ENCODE measurements around the gene PAOX.

Gene PAOX

DNA sequence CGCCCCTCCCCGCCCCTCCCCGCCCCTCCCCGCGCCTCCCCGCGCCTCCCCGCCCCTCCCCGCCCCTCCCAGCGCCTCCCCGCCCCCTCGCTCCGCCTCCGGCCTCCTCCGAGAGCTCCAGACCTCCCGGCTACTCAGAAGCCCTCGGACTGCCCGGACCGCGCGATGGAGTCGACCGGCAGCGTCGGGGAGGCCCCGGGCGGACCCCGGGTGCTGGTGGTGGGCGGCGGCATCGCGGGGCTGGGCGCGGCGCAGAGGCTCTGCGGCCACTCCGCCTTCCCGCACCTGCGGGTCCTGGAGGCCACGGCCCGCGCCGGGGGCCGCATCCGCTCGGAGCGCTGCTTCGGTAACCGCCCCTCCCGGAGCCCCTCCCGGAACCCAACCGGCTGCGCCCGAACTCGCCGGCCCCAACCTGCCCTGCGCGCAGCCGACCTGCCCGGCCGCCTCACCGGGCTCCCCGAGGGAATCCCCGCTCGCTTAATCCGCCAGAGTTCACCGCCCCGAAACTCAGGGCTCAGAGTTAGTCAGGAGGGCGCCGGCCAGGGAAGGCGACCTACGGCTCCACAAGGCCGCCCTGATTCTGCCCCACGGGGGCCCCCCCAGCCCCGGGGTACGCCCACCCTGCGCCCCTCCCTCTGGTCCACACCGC, at the start of gene PAOX:
PAOX (plus strand) TSS at position 111 of the 649 bp plus-strand sequence; CDS start at position 166, 55 bp downstream.
- DNase-seq: peak; percentile 6

GRCh38 chr10:133329491-133330202, 49.4 kb upstream of the PAOX start:
- DNase-seq: peak; percentile 69

DNA sequence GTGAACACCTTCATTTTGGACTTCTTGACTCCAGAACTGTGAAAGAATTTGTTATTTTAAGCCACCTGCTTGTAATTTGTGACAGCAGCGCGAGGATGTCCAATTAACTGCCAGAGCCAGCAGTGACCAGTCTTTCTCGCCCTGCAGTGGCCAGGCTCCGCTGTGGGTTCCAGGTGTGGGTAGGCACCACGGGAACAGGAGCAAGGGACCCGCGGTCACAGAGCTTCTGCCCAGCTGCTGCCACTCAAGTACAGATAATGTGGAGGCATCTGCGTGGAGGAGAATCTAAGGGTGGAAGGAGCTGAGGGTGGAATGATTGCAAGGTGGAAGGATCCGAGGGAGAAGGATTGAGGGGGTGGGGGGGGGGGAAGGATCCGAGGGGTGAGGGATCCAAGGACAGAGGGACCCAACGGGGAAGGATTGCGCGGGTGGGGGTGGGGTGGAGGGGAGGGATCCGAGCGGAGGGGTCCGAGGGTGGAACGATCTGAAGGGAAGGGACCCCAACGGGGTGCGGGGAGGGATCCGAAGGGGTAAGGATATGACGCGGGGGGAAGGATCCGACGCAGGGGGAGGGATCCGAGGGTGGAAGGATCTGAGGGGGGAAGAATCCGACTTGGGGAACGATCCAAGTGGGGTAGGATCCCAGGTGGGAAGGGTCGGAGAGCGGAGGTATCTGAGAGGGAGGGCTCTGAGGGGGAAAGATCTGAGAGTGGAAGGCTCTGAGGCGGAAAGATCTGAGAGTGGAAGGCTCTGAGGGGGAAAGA, 45.9 kb upstream of the PAOX start:
- DNase-seq: no peak

- DNase-seq: no peak
Measured at GRCh38 chr10:133334503-133335245, 44.4 kb upstream of the PAOX start.

GRCh38 chr10:133335246-133336117, 43.6 kb upstream of the PAOX start:
- no peak for DNase-seq

DNA sequence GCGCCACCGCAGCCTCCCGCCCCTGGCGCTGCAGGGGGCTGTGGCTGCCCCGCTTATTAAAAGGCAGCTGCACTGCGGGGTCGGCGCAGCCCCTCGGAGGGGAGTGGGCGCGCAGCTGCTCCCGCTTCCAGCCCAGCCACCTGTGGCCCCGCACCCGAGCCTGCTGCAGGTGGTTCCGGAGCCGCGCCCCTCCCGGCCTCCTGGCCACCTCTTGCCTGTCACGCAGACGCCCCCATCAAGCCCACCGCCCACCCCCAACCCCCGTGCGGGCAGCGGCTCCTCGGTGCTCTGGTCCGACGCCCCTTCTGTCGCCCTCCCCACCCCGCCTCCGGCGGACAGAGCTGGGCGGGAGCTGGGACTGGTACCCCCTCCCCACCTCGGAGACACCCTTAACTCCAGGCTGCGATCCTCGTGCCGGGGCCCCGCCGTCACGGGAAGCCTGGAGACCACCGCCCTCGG, 42.9 kb upstream of the PAOX start:
- no peak for DNase-seq

DNA sequence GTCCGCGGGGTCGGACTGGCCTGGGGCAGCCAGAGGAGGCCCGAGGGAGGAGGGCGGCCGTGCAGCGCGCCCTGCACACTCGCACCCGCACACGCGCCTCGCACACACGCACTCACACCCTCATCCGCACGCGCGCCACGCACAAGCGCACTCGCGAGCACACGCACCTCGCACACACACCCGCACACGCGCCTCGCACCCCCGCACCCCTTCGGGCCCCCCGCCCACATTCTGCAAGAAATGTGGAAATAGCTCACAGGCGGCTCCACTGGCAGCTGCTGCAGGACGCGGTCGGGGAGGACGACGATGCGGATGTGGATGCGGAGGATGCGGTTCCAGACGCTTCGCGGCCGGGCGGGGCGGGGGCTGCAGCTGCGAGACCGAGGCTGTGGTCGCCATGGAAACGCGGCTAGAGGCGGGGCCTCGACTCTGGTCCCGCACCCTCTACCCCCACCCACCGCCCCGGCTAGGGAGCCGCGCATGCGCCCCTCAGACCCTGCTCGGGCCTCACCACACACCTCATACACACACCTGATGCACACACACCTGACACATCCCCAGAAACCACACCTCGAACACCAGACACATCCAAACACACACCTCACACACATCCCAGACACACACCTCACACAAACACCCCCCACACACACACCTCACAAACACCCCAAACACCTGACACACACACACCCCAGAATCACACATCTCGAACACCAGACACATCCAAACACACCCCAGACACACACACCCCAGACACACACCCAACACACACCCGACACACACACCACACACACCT, 42.3 kb upstream of the PAOX start, which contains the start of gene CALY:
CALY (minus strand) TSS at position 320 of the 793 bp plus-strand sequence. CDS start 7,907 bp downstream, outside the sequence.
- DNase-seq: no peak

- no peak for DNase-seq
Measured at GRCh38 chr10:133337370-133337725, 41.7 kb upstream of the PAOX start.

- no peak for DNase-seq
Measured at GRCh38 chr10:133338080-133339071, 40.7 kb upstream of the PAOX start.

DNA sequence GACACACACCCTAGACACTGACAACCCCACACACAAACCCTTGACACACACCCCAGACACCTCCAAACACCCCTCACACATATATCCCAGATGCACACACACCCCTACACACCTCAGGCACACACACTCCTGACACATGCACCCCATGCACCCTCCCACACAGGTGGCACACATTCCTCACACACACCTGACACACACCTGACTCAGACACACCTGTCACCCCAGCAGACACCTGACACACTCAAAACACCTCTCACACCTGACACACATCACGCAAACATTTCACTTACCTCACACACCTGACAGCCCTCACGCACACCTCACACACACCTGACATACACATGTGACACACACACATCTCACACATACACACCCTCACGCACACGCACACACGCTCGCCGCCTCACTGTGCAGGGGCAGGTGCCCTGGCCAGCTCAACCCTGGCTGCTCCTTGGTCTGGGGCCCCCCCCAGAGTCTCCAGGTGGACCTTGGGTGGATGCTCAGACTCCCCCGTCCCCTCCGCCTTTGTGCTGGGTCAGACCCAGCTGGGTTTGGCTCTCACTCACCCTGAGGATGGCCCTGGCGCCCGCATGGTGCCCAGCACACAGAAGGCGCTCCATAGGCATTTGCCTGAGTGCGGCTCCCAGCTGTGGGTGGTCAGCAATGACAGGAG, 39.2 kb upstream of the PAOX start:
- DNase-seq: no peak

- DNase-seq: no peak
Measured at GRCh38 chr10:133341983-133342382, 37.1 kb upstream of the PAOX start.

- DNase-seq: no peak
Measured at GRCh38 chr10:133342942-133343341, 36.1 kb upstream of the PAOX start.

DNA sequence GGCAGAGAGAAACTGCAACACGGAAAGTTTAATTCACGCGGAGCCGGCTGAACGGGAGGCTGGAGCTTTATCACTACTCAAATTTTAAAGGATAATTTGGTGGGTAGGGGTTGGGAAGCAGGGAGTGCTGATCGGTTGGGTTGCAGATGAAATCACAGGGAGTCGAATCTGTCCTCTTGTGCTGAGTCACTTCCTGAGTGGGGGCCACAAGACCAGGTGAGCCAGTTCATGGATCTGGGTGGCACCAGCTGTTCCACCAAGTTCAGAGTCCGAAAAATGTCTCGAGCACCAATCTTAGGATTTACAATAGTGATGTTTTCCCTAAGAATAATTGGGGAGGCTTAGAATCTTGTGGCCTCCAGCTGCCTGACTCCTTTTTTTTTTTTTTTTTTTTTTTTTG, 35.5 kb upstream of the PAOX start:
- no peak for DNase-seq

- no peak for DNase-seq
Measured at GRCh38 chr10:133344236-133344635, 34.8 kb upstream of the PAOX start.

GRCh38 chr10:133346413-133346812, 32.6 kb upstream of the PAOX start:
- DNase-seq: no peak

GRCh38 chr10:133347710-133348517, 31.1 kb upstream of the PAOX start:
- no peak for DNase-seq

DNA sequence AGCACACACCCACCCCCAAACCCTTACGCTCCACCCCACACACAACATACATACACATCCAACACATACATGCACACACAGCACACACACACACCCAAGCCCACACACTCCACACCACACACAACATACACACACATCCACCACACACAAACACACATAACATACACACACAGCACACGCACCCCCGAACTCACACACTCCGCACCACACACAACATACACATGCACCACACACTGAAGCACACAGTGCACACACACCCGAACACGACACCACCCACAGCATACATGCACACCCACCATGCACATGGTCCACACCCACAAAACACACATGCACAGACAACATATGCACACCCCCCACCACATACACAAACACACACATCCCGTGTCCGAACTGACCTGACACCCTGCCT, 29.9 kb upstream of the PAOX start:
- DNase-seq: no peak

- no peak for DNase-seq
Measured at GRCh38 chr10:133349577-133350011, 29.5 kb upstream of the PAOX start.
